HG03045 (cell line): ENCODE results near the gene ITPK1.
"Not testable (repeated sequence)": the region's sequence is repeated elsewhere in the genome, so short reads cannot be mapped to it uniquely, and the experiment has no call there.

Experiments used
- ATAC-seq: cut with Tn5 transposase; IDR thresholded peaks from one replicate; pipeline ENCODE4 v1.9.1; 2021; ENCODE audit warnings: mild to moderate bottlenecking, moderate library complexity; ENCODE audit not compliant: unreplicated experiment

Gene ITPK1

GRCh38 chr14:93105856-93106255 is 9.9 kb downstream of the ITPK1 start:
- ATAC-seq = not testable (repeated sequence)

GRCh38 chr14:93105362-93105761 is 10.4 kb downstream of the ITPK1 start:
- ATAC-seq = no peak

GRCh38 chr14:93104961-93105360 is 10.8 kb downstream of the ITPK1 start:
- no peak for ATAC-seq

DNA sequence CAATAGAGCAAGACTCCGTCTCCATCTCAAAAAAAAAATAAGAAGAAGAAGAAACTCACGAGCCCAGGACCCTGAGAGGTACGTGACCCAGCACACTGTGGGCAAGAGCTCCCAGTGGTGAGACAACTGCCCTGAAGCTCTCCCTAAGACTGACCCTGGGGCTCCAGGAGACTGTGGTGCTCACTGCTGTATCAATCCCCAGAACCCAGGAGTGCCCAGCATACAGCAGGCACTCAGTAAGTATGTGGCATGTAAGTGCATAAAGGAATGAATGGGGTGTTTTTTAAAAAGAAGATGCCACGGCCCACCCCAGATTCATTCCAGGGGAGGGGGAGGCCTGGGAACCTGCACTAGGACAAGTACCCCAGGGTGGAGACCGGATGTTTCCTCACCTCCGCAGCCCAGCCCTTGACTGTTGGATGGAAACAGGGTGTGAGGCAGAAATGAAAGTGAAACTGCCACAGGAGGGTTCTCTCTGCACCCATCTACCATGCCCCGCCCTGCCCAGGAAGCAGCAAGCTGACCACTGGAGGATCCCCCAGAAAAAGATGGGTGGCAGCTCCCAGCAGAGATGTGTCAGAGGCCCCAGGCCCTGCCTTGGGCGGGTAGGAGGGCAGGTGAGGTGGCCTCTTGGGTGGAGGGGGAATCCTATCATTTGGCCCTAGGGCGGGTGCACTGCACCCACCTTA is 12.2 kb downstream of the ITPK1 start:
- peak; percentile 86 for ATAC-seq

DNA sequence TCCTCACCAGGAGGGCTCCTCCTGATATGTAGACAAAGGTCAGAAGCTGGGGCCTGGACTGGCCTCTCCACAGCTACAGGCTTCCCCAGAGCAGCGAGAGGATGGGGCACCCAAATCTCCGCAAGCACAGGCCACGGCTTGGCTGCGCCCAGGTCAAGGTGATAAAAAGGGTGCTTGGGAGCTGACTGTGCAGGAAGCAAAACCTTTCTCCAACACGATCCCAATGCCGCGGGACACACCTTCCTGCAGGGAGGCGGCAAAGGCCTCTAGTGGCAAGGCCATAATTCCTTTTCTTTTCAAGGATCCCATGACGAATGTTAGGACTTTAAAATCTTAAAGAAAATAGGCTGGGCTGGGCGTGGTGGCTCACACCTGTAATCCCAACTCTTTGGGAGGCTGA is 13.6 kb downstream of the ITPK1 start:
- no peak for ATAC-seq

GRCh38 chr14:93101181-93101580 is 14.5 kb downstream of the ITPK1 start:
- no peak for ATAC-seq

DNA sequence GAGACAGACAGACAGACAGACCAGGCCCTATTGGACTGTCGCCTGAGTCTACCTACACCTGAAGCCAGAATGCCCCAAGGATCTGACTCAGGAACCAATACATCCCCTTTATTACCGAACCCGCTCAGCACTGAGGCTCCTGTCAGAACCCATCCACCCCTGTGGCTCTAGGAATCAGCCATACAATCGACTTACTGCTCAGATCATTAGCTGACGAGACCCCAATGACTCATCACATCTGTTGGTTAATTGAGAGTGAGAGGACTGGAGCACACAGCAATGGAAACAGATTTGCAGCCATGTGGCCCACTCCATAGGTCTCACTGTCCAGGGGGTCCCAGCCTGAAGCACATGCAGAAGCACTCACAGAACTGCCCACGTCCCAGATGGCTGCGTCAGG is 15.2 kb downstream of the ITPK1 start:
- no peak for ATAC-seq

- ATAC-seq = no peak
Observed at GRCh38 chr14:93100100-93100499, 15.6 kb downstream of the ITPK1 start.

DNA sequence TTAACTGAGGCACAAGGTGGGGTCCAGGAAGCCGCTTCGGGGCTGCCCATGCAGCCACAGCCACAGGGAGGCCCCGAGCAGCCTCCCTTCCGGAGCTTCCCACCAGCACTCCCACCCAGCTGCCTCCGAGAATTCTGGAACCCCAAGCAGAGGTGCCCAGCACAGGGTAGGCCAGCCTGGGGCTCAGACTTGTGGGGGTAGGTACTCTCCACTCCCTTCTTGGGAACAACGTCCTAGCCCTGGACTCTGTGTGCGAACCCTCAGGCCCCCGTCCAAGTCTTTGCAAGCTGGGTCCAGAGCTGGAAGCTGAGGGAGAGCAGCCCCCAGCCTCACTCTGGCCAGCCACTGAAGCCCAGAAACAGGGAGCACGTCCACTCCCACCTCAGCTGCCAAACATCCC is 16.1 kb downstream of the ITPK1 start:
- ATAC-seq = no peak

- no peak for ATAC-seq
Observed at GRCh38 chr14:93099196-93099595, 16.5 kb downstream of the ITPK1 start.

GRCh38 chr14:93096691-93097322 is 18.9 kb downstream of the ITPK1 start:
- ATAC-seq = no peak

DNA sequence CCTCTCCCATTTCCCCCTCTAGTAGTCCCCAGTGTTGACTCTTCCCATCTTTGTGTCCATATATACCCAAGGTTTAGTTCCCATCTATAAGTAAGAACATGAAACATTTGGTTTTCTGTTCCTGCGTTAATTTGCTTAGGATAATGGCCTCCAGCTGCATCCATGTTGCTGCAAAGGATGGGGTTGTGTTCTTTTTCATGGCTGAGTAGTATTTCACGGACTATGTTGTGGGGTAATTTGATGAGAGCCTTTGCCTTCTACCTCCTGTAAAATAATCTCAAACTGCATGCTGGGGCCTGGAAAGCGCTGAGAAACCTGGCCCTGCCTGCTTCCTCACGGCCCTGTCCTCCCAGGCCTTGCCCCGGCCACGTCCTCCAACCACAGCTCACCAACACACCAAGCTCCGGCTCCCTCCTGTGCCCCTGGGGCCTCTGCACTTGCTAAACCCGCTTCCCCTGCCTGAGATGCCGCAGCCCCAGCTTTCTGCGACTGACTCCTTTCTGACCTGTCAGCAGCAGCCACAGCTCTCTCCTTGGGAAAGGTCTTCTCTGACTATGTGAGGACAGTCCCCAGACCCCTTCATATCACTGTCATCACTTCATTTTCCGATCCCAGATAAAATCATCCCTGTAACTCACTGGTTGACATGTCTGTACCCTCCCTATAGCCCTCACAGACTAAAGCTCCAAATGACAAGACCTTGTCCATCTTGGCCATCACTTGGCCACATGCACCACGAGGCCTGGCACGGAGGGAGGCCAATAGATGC is 19.8 kb downstream of the ITPK1 start:
- no peak for ATAC-seq

DNA sequence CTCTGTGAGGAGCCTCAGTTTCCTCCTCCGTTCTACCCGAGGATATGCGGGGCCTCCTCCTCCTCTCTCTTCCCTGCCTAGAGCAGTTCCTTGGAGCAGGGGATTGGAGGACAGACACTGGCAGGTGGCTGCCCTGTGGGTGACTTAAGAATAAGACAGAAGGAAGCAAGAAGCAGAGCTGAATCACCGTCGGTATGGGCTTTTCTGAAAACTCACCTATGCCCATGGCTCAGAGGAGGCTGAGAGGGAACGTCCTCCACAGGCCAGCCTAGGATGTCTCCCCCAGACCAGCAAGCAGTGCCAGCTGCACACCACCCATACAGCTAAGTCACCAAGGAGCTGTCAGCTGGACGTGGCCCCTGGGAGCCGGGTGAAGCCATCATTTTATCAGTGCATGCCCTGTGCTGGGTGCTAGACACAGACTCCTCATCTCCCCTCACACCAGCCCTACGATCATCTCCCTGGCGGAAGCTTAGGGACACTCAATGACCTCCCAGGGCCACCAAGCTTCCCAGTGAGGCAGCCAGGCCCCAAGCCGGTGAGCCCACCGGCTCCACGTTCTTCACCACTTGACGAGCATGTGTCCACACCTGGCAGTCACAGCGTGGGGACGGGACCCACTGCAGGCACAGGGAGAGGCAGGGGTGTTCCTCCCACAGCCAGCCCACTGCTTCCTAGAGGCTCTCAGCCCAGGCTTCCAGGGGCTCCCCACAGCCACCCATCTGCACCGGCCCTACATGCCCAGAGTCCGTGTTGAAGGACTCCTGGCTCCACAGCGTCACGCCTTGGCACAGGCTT is 21.4 kb downstream of the ITPK1 start:
- no peak for ATAC-seq

DNA sequence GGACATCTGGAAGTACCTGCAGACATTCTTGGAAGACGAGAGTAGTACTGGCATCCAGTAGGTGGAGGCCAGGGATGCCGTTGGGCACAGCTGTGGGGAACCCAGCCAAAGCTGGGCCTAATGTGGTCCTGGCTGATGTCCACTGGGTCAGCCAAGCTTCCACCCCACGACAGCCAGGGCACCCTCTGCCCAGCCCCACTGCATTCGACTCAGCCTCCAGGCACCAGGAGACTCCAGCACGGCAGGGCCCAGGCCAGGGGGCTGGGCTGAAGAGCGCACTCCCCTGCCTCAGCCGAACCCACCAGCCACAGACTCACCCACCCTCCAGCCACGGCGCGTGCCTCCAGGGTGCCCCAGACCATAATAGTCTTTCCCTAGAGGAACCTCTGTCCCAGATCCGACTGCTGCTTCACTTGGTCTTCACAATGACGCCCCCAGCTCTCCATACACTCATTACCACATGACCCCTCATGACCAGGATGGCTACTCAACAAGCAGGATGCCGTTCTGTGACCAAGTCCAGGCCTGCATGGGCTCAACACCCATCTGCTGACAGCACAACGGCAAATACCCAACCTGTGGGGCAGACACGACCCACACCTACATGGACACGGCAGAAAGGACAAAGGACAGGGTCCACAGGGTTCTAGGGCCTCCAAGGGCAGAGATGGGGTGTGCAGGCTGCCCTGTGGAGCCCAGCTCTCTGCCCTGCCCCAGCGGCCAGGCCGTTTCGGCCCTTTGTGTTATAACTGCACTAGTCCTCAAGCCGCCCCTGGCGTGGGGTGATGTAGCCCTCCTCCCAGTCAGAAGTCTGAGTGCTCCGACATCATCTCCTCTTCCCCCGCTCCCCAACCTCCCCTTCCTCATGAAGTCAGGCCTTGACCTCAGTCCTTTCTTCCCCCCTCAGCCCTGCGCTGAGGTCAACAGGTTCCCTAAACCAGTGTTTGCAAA is 22.8 kb downstream of the ITPK1 start:
- ATAC-seq = no peak

- no peak for ATAC-seq
Observed at GRCh38 chr14:93091666-93092065, 24.1 kb downstream of the ITPK1 start.

- no peak for ATAC-seq
Observed at GRCh38 chr14:93090826-93091555, 24.7 kb downstream of the ITPK1 start.

GRCh38 chr14:93089521-93090269 is 26.0 kb downstream of the ITPK1 start:
- no peak for ATAC-seq

DNA sequence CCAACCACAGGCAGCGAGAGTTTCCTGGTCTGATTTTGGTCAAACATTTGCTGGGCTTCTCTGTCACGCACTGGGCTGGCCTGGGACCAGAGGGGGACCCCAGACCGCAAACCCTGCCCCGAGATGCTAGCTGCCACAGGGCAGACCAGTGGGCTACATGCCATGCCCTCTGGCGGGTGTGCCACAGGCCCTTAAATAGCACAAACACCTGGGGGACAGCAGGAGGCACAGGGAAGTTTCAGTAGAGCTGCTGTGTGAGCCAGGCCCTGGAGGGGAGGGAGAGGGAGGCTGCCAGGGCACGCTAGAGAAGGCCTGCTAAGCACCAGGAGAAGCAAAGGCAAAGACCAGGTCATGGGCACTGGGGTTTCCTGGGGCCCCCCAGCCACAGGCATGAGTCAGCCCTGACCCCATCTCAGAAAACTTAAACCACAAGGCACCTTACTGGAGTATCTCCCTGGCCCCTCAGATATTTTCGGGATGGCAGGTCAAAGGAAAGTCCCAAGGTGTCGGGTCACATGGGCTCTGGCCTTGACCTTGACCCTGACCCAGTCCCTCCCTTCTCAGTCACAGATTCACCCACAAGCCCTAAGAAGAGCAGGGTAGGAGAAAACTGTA is 29.2 kb downstream of the ITPK1 start:
- peak; percentile 48 for ATAC-seq
